GM19397 (cell line): ENCODE data around the gene CRISP3.

Experiments used
- ATAC-seq: cut with Tn5 transposase; IDR thresholded peaks from one replicate; pipeline ENCODE4 v1.9.1; 2021; ENCODE audit warnings: mild to moderate bottlenecking, moderate library complexity; ENCODE audit not compliant: unreplicated experiment

CRISP3 gene

DNA sequence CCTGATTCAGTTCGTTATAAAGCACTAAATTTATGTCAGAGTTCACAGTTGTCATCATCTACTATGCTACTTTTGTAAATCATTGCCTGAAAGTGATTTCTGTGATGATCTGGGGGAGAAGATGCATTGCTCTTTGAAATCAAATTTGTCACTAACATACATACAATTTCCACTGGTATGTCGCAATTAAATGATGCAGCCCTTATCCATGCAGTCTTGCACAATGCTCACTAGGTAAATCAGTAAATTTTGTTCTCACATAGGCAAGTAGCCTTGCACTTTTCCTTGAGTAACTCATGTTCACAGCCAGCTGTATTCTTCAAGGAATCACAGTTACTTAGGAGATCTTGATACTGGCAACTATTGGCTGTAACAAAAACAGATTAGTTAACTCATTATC is 51.7 kb downstream of the CRISP3 start:
- no peak for ATAC-seq
